OCI-LY7 (cell line): ENCODE results near the gene SLC12A4. TPM values are rescaled to one million over a fixed set of nuclear protein-coding genes. Genes with fewer than 3 reads are reported as not detected.
A peak's percentile ranks its signal among the peaks of the same experiment; 100 is the strongest.

ENCODE experiments used
- BruUV-seq: library from RNA; stranded (reverse); fragments of 400-500 nt; replicated peaks from 2 replicates; lab custom pipeline; 2021; lab: Mats Ljungman, UMichigan
- CTCF ChIA-PET: fragments of 300-600 bp; sonication (Branson Sonifier 250); formaldehyde crosslinking; loops from one replicate; lab custom pipeline; 2022; ENCODE audit warnings: antibody characterized with exemption; ENCODE audit not compliant: unreplicated experiment; lab: Charles Lee
- POLR2A ChIA-PET: fragments of 300-600 bp; sonication (Branson Sonifier 250); formaldehyde crosslinking; loops from one replicate; lab custom pipeline; 2022; ENCODE audit warnings: antibody characterized with exemption; lab: Charles Lee
- DNase-seq: peaks from one replicate; pipeline ENCODE4 v3.0.0-alpha.2; 2015; ENCODE audit warnings: low spot score
- H2AFZ ChIP-seq: fragments of 200-600 bp; sonication (generic), shearing (Covaris generic); 2 replicates; pipeline ENCODE4 v1.6.1; 2014; ENCODE audit warnings: mild to moderate bottlenecking, antibody characterized with exemption, low read length, moderate library complexity
- H3K27ac ChIP-seq: fragments of 200-600 bp; sonication (generic); 2 replicates; pipeline ENCODE4 v1.5.1; 2014; ENCODE audit warnings: mixed run types, low read depth, mild to moderate bottlenecking, moderate library complexity, low read length, inconsistent platforms; ENCODE audit not compliant: poor library complexity, severe bottlenecking
- H3K36me3 ChIP-seq: fragments of 200-600 bp; sonication (generic); 2 replicates; pipeline ENCODE4 v1.6.1; 2014; ENCODE audit warnings: mild to moderate bottlenecking, antibody characterized with exemption, low read length, moderate library complexity, mixed read lengths; ENCODE audit not compliant: insufficient read depth
- H3K4me1 ChIP-seq: fragments of 200-600 bp; sonication (generic); 2 replicates; pipeline ENCODE4 v1.5.1; 2014; ENCODE audit warnings: mild to moderate bottlenecking, low read length; ENCODE audit not compliant: insufficient read depth, poor library complexity, severe bottlenecking
- H3K4me2 ChIP-seq: fragments of 200-600 bp; sonication (generic); 2 replicates; pipeline ENCODE4 v1.6.1; 2014; ENCODE audit warnings: mild to moderate bottlenecking, low read length
- H3K4me3 ChIP-seq: fragments of 200-600 bp; sonication (generic); 2 replicates; pipeline ENCODE4 v1.5.1; 2014; ENCODE audit warnings: mild to moderate bottlenecking, low read depth, low read length; ENCODE audit not compliant: poor library complexity, severe bottlenecking
- H3K79me2 ChIP-seq: fragments of 200-600 bp; sonication (generic); 2 replicates; pipeline ENCODE4 v1.6.1; 2016; ENCODE audit warnings: low read depth, mild to moderate bottlenecking, low read length, moderate library complexity, mixed read lengths; ENCODE audit not compliant: insufficient read depth
- H3K9me2 ChIP-seq: fragments of 200-600 bp; sonication (generic); 2 replicates; pipeline ENCODE4 v1.6.1; 2016; ENCODE audit warnings: mild to moderate bottlenecking, low read length, mixed read lengths; ENCODE audit not compliant: insufficient read depth
- H3K9me3 ChIP-seq: fragments of 200-600 bp; sonication (generic); 2 replicates; pipeline ENCODE4 v1.6.1; 2014; ENCODE audit warnings: mild to moderate bottlenecking, mixed run types, low read length, mixed read lengths
- H4K20me1 ChIP-seq: fragments of 200-600 bp; sonication (generic); 2 replicates; pipeline ENCODE4 v1.6.1; 2014; ENCODE audit warnings: mild to moderate bottlenecking, antibody characterized with exemption, low read length, moderate library complexity, mixed read lengths; ENCODE audit not compliant: insufficient read depth
- CTCF ChIP-seq: fragments of 200-600 bp; sonication (generic); conservative IDR thresholded peaks from 2 replicates; pipeline ENCODE4 v1.5.1; 2014; ENCODE audit warnings: mild to moderate bottlenecking, antibody characterized with exemption, low read length, moderate library complexity, mixed read lengths
- EZH2phosphoT487 ChIP-seq: fragments of 200-600 bp; sonication (generic); IDR thresholded peaks from 2 replicates; pipeline ENCODE4 v1.6.1; 2018; ENCODE audit warnings: low read depth, borderline replicate concordance, mild to moderate bottlenecking, mixed run types, antibody characterized with exemption, low read length, moderate library complexity, mixed read lengths
- intact Hi-C: fragments of 100-400 bp; cut with micrococcal nuclease; formaldehyde crosslinking; loops from one replicate; pipeline ENCODE4 v1.10.0; 2022; ENCODE audit not compliant: unreplicated experiment
- small RNA-seq: library from RNA; depleted of rRNA; stranded (forward); fragments of <200 nt; gene quantifications from one replicate; pipeline ENCODE3, GENCODE V24; 2014
- total RNA-seq, 2 experiments: library from RNA; depleted of rRNA in 1 of 2; stranded (reverse); fragments of >200 nt in 1 of 2; shearing (Covaris generic) in 1 of 2; gene quantifications; 2 replicates each; pipeline ENCODE4 v1.2.3, GENCODE V29; 2014 to 2022

SLC12A4 gene
- total RNA-seq, 2 experiments from 2014 or later: 8.3 to 16.7 TPM

GRCh38 chr16:67897231-67897630 is 71.2 kb downstream of the SLC12A4 start:
- Histone ChIP-seq H3K9me3 (no peaks in the 10 kb centered on the region), H3K36me3 (no peaks in the 10 kb centered on the region), H3K4me1 (peaks cover 13% of the 10 kb centered on the region), H3K27ac (no peak overlapping the region), H4K20me1 (no peaks in the 10 kb centered on the region), H2AFZ (no peak overlapping the region), H3K9me2 (no peaks in the 10 kb centered on the region), H3K79me2 (peaks cover 15% of the 10 kb centered on the region; the same call in 1 of the 2 replicates), H3K4me2 (no peak overlapping the region), H3K4me3 (no peak overlapping the region)
- no peak for DNase-seq
- ChIA-PET POLR2A (interaction anchor here (0.5 to 0.6 kb wide), 3 partner anchors 47 to 876 kb away, joined by 3 to 5 read pairs (median 3); no protein-coding TSS in a partner anchor), CTCF (interaction anchor here (1.1 kb wide), 1 partner anchor 35 kb away, joined by 3 read pairs; no protein-coding TSS in a partner anchor)
- no TSS peak for BruUV-seq
- intact Hi-C loops: no loop called here
- TF ChIP-seq CTCF (no peak), EZH2phosphoT487 (no peak)

- no TSS peak for BruUV-seq
- ChIA-PET POLR2A (interaction anchor here (1.0 to 1.5 kb wide), 2 partner anchors 129 to 170 kb away, joined by 3 read pairs; partner anchors contain the start of genes DDX28 and DUS2), CTCF (no interaction called here)
- no peaks in the 10 kb centered on the region for H3K9me2 ChIP-seq
- DNase-seq: no peak
- H2AFZ ChIP-seq: peak overlapping the region; percentile 58; the same call in 1 of the 2 replicates
- peak overlapping the region; percentile 24 for H3K27ac ChIP-seq
- intact Hi-C loops: no loop called here
- H4K20me1 ChIP-seq: no peaks in the 10 kb centered on the region
- TF ChIP-seq EZH2phosphoT487 (no peak), CTCF (no peak)
- H3K79me2 ChIP-seq: peaks cover 15% of the 10 kb centered on the region; the same call in 1 of the 2 replicates
- peaks cover 15% of the 10 kb centered on the region for H3K4me1 ChIP-seq
- H3K4me3 ChIP-seq: peak overlapping the region; percentile 99
- no peaks in the 10 kb centered on the region for H3K36me3 ChIP-seq
- H3K9me3 ChIP-seq: no peaks in the 10 kb centered on the region
- H3K4me2 ChIP-seq: peak overlapping the region; percentile 94
These were observed 74.6 kb downstream of the SLC12A4 start for GRCh38 chr16:67893743-67894399.

Small RNAs within 50 kb of the gene (small RNA-seq; reads per million reads assigned to genes)
- gene RNU6-359P: not detected

Other genes starting within 250 kb of the SLC12A4 start
- 13.2 and 16.2 TPM in 2 replicates for gene GFOD2, start 249.3 kb downstream of the SLC12A4 start, total RNA-seq (2014; rRNA removed; shearing (Covaris generic))
- 18.0 and 18.5 TPM in 2 replicates for gene GFOD2, start 249.3 kb downstream of the SLC12A4 start, total RNA-seq (2022)
- gene RANBP10, start 162.1 kb downstream of the SLC12A4 start, total RNA-seq (2014; rRNA removed; shearing (Covaris generic)): 6.7 and 12.3 TPM in 2 replicates
- 20.0 and 21.4 TPM in 2 replicates for gene RANBP10, start 162.1 kb downstream of the SLC12A4 start, total RNA-seq (2022)
- 0.28 and 0.76 TPM in 2 replicates for gene TSNAXIP1, start 161.7 kb downstream of the SLC12A4 start, total RNA-seq (2014; rRNA removed; shearing (Covaris generic))
- gene TSNAXIP1, start 161.7 kb downstream of the SLC12A4 start, total RNA-seq (2022): 0.68 and 0.91 TPM in 2 replicates
- 52.9 and 66.3 TPM in 2 replicates for gene THAP11, start 126.3 kb downstream of the SLC12A4 start, total RNA-seq (2014; rRNA removed; shearing (Covaris generic))
- gene THAP11, start 126.3 kb downstream of the SLC12A4 start, total RNA-seq (2022): 38.8 and 39.5 TPM in 2 replicates
- gene NUTF2, start 121.7 kb downstream of the SLC12A4 start, total RNA-seq (2014; rRNA removed; shearing (Covaris generic)): 168 and 187 TPM in 2 replicates
- 143 and 144 TPM in 2 replicates for gene NUTF2, start 121.7 kb downstream of the SLC12A4 start, total RNA-seq (2022)
- gene CENPT, start 120.9 kb downstream of the SLC12A4 start, total RNA-seq (2014; rRNA removed; shearing (Covaris generic)): 74.7 and 85.3 TPM in 2 replicates
- gene CENPT, start 120.9 kb downstream of the SLC12A4 start, total RNA-seq (2022): 48.9 and 55.4 TPM in 2 replicates
- gene EDC4, start 95.6 kb downstream of the SLC12A4 start, total RNA-seq (2014; rRNA removed; shearing (Covaris generic)): 58.4 and 89.6 TPM in 2 replicates
- 86.6 and 100 TPM in 2 replicates for gene EDC4, start 95.6 kb downstream of the SLC12A4 start, total RNA-seq (2022)
- 0.66 and 1.7 TPM in 2 replicates for gene NRN1L, start 83.8 kb downstream of the SLC12A4 start, total RNA-seq (2014; rRNA removed; shearing (Covaris generic))
- 0.80 and 1.2 TPM in 2 replicates for gene NRN1L, start 83.8 kb downstream of the SLC12A4 start, total RNA-seq (2022)
- 9.7 and 10.4 TPM in 2 replicates for gene PSKH1, start 75.4 kb downstream of the SLC12A4 start, total RNA-seq (2014; rRNA removed; shearing (Covaris generic))
- 23.8 and 27.1 TPM in 2 replicates for gene PSKH1, start 75.4 kb downstream of the SLC12A4 start, total RNA-seq (2022)
- gene CTRL, start 36.8 kb downstream of the SLC12A4 start, total RNA-seq (2014; rRNA removed; shearing (Covaris generic)): 5.9 and 9.6 TPM in 2 replicates
- 4.0 and 5.1 TPM in 2 replicates for gene CTRL, start 36.8 kb downstream of the SLC12A4 start, total RNA-seq (2022)
- gene PSMB10, start 31.8 kb downstream of the SLC12A4 start, total RNA-seq (2014; rRNA removed; shearing (Covaris generic)): 179 and 227 TPM in 2 replicates
- 89.9 and 98.2 TPM in 2 replicates for gene PSMB10, start 31.8 kb downstream of the SLC12A4 start, total RNA-seq (2022)
- gene LCAT, start 24.5 kb downstream of the SLC12A4 start, total RNA-seq (2014; rRNA removed; shearing (Covaris generic)): 4.1 and 4.4 TPM in 2 replicates
- gene LCAT, start 24.5 kb downstream of the SLC12A4 start, total RNA-seq (2022): 9.8 and 10.8 TPM in 2 replicates
- not detected in 2 replicates for gene DPEP3, start 11.9 kb upstream of the SLC12A4 start, total RNA-seq (2014; rRNA removed; shearing (Covaris generic))
- gene DPEP3, start 11.9 kb upstream of the SLC12A4 start, total RNA-seq (2022): not detected in 2 replicates
- 0.13 and 0.22 TPM in 2 replicates for gene DPEP2, start 30.8 kb upstream of the SLC12A4 start, total RNA-seq (2014; rRNA removed; shearing (Covaris generic))
- gene DPEP2, start 30.8 kb upstream of the SLC12A4 start, total RNA-seq (2022): 0.23 and 0.37 TPM in 2 replicates
- gene DPEP2NB, start 47.3 kb upstream of the SLC12A4 start, total RNA-seq (2014; rRNA removed; shearing (Covaris generic)): 0.72 TPM in 1 of 2 replicates, not detected in the other
- not detected in 2 replicates for gene DPEP2NB, start 47.3 kb upstream of the SLC12A4 start, total RNA-seq (2022)
- 27.9 and 31.4 TPM in 2 replicates for gene DDX28, start 54.6 kb upstream of the SLC12A4 start, total RNA-seq (2014; rRNA removed; shearing (Covaris generic))
- gene DDX28, start 54.6 kb upstream of the SLC12A4 start, total RNA-seq (2022): 16.9 and 18.1 TPM in 2 replicates
- gene DUS2, start 54.6 kb upstream of the SLC12A4 start, total RNA-seq (2014; rRNA removed; shearing (Covaris generic)): 19.9 and 20.7 TPM in 2 replicates
- 32.4 and 34.7 TPM in 2 replicates for gene DUS2, start 54.6 kb upstream of the SLC12A4 start, total RNA-seq (2022)
- 60.9 and 73.4 TPM in 2 replicates for gene NFATC3, start 116.7 kb upstream of the SLC12A4 start, total RNA-seq (2014; rRNA removed; shearing (Covaris generic))
- 76.0 and 91.7 TPM in 2 replicates for gene NFATC3, start 116.7 kb upstream of the SLC12A4 start, total RNA-seq (2022)